GM23338 (cell line): ENCODE results near the gene SLCO3A1.

Source experiments
- CREB1 ChIP-seq: fragments of 250-450 bp; sonication (Bioruptor Pico); IDR thresholded peaks from 2 replicates; pipeline ENCODE4 v1.5.0; 2020; ENCODE audit warnings: low read depth, mild to moderate bottlenecking, moderate library complexity
- CTCF ChIP-seq, 2 experiments: fragments of 200-600 bp in 1 of 2; sonication (generic) in 1 of 2; conservative IDR thresholded peaks; 2 replicates each; pipeline versions ENCODE4 v1.5.1 to v1.6.1; 2016 to 2017; ENCODE audit warnings: antibody characterized with exemption in 2 of 2, low read depth in 2 of 2, mild to moderate bottlenecking in 2 of 2, moderate library complexity in 1 of 2
- EZH2 ChIP-seq: fragments of 200-600 bp; sonication (generic); IDR thresholded peaks from one replicate; pipeline ENCODE4 v1.8.0; 2017; ENCODE audit warnings: antibody characterized with exemption, mild to moderate bottlenecking, low read depth; ENCODE audit not compliant: unreplicated experiment
- EZH2phosphoT487 ChIP-seq: fragments of 200-600 bp; sonication (generic); IDR thresholded peaks from one replicate; pipeline ENCODE4 v1.8.1; 2018; ENCODE audit warnings: antibody characterized with exemption; ENCODE audit not compliant: unreplicated experiment
- JUNB ChIP-seq: IDR thresholded peaks from one replicate; pipeline ENCODE4 v1.6.1; 2016; ENCODE audit warnings: antibody characterized with exemption; ENCODE audit not compliant: unreplicated experiment
- NANOG ChIP-seq: IDR thresholded peaks from 2 replicates; pipeline ENCODE4 v1.6.1; 2016; ENCODE audit warnings: antibody characterized with exemption, borderline replicate concordance
- POLR2AphosphoS5 ChIP-seq: IDR thresholded peaks from 2 replicates; pipeline ENCODE4 v1.6.1; 2016; ENCODE audit warnings: antibody characterized with exemption, low read depth
- REST ChIP-seq: IDR thresholded peaks from one replicate; pipeline ENCODE4 v1.6.1; 2018; ENCODE audit warnings: antibody characterized with exemption; ENCODE audit not compliant: unreplicated experiment
- STAT1 ChIP-seq: IDR thresholded peaks from one replicate; pipeline ENCODE4 v1.6.1; 2016; ENCODE audit warnings: antibody characterized with exemption; ENCODE audit not compliant: unreplicated experiment
- ZNF114 ChIP-seq: fragments of 250-450 bp; sonication (Bioruptor Pico); IDR thresholded peaks from 2 replicates; pipeline ENCODE4 v1.5.0; 2020; ENCODE audit warnings: mild to moderate bottlenecking, moderate library complexity
- ZNF331 ChIP-seq: fragments of 250-450 bp; sonication (Bioruptor Pico); IDR thresholded peaks from 2 replicates; pipeline ENCODE4 v1.5.0; 2020; ENCODE audit warnings: low read depth, mild to moderate bottlenecking, moderate library complexity
- TF ChIP-seq, protein P1 (sequence below): IDR thresholded peaks from 2 replicates; pipeline ENCODE4 v1.6.1; 2016; ENCODE audit warnings: antibody characterized with exemption

GRCh38 chr15:92087211-92087610 is 233.7 kb downstream of the SLCO3A1 start:
- TF ChIP-seq CTCF (conservative IDR thresholded peaks at IDR 0.05; ENCODE audit: low read depth in 2 of 2) (no peak), REST (no peak), CREB1 (CRISPR knock-in tag) (no peak), EZH2 (no peak), JUNB (no peak), ZNF331 (CRISPR knock-in tag) (no peak), POLR2AphosphoS5 (no peak), EZH2phosphoT487 (no peak), STAT1 (no peak), NANOG (no peak), ZNF114 (CRISPR knock-in tag) (no peak)
- TF ChIP-seq, protein P1, sequence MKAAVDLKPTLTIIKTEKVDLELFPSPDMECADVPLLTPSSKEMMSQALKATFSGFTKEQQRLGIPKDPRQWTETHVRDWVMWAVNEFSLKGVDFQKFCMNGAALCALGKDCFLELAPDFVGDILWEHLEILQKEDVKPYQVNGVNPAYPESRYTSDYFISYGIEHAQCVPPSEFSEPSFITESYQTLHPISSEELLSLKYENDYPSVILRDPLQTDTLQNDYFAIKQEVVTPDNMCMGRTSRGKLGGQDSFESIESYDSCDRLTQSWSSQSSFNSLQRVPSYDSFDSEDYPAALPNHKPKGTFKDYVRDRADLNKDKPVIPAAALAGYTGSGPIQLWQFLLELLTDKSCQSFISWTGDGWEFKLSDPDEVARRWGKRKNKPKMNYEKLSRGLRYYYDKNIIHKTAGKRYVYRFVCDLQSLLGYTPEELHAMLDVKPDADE, result no peak
